Epidermal melanocyte (primary cell): ENCODE data around the gene ZNF256.

Source experiments
- DNase-seq: peaks from one replicate; pipeline ENCODE4 v3.0.0; 2011; ENCODE audit warnings: low spot score; ENCODE audit not compliant: insufficient read length

ZNF256 gene

GRCh38 chr19:57947419-57948134 lies at the start of gene ZNF256:
Gene ZNF256 (minus strand): TSS chr19:57947706. CDS start chr19:57947474, 232 bp downstream.
- DNase-seq: peak; percentile 83

GRCh38 chr19:57992841-57993240 lies 45.3 kb upstream of the ZNF256 start:
- DNase-seq: no peak

GRCh38 chr19:57978586-57979289 lies 31.2 kb upstream of the ZNF256 start:
- DNase-seq: no peak

GRCh38 chr19:57974434-57974833 lies 26.9 kb upstream of the ZNF256 start, which contains the start of gene C19orf18:
Gene C19orf18 (minus strand): TSS chr19:57974534. CDS start chr19:57974432, 102 bp downstream.
- no peak for DNase-seq

GRCh38 chr19:57964761-57965160 lies 17.3 kb upstream of the ZNF256 start:
- no peak for DNase-seq

GRCh38 chr19:57961785-57962184 lies 14.3 kb upstream of the ZNF256 start:
- DNase-seq: no peak

- DNase-seq: no peak
Observed at GRCh38 chr19:57954996-57955395, 7.5 kb upstream of the ZNF256 start.

GRCh38 chr19:57949702-57950101 lies 2.2 kb upstream of the ZNF256 start:
- no peak for DNase-seq

GRCh38 chr19:57949296-57949695 lies 1.8 kb upstream of the ZNF256 start:
- no peak for DNase-seq

- DNase-seq: no peak
Observed at GRCh38 chr19:57947088-57947418, 453 bp downstream of the ZNF256 start.

GRCh38 chr19:57946316-57946715 lies 1.2 kb downstream of the ZNF256 start:
- DNase-seq: no peak

GRCh38 chr19:57941593-57941992 lies 5.9 kb downstream of the ZNF256 start:
- no peak for DNase-seq

GRCh38 chr19:57935731-57936130 lies 11.8 kb downstream of the ZNF256 start:
- no peak for DNase-seq

- peak; percentile 50 for DNase-seq
Observed at GRCh38 chr19:57934820-57935665, 12.5 kb downstream of the ZNF256 start, which contains the start of gene ZNF418. Gene ZNF418 (minus strand): TSS chr19:57935402. CDS start chr19:57933822, 1,580 bp downstream.

GRCh38 chr19:57927587-57927986 lies 19.9 kb downstream of the ZNF256 start:
- DNase-seq: no peak

GRCh38 chr19:57916168-57916995 lies 31.1 kb downstream of the ZNF256 start, which contains the start of gene ZNF417:
Gene ZNF417 (minus strand): TSS chr19:57916592. CDS start chr19:57916411, 181 bp downstream.
- peak; percentile 95 for DNase-seq

GRCh38 chr19:57914531-57914930 lies 33.0 kb downstream of the ZNF256 start:
- DNase-seq: no peak

GRCh38 chr19:57907394-57907793 lies 40.1 kb downstream of the ZNF256 start:
- no peak for DNase-seq

- no peak for DNase-seq
Observed at GRCh38 chr19:57905258-57905657, 42.2 kb downstream of the ZNF256 start.

- DNase-seq: no peak
Observed at GRCh38 chr19:57903618-57904184, 43.8 kb downstream of the ZNF256 start.
